HG03432 (cell line): ENCODE results near the gene OR4K1.
"Not testable (repeated sequence)": the region's sequence is repeated elsewhere in the genome, so short reads cannot be mapped to it uniquely, and the experiment has no call there.

Experiments used
- ATAC-seq: cut with Tn5 transposase; IDR thresholded peaks from one replicate; pipeline ENCODE4 v1.9.1; 2021; ENCODE audit warnings: mild to moderate bottlenecking, moderate library complexity; ENCODE audit not compliant: unreplicated experiment

Gene OR4K1, protein sequence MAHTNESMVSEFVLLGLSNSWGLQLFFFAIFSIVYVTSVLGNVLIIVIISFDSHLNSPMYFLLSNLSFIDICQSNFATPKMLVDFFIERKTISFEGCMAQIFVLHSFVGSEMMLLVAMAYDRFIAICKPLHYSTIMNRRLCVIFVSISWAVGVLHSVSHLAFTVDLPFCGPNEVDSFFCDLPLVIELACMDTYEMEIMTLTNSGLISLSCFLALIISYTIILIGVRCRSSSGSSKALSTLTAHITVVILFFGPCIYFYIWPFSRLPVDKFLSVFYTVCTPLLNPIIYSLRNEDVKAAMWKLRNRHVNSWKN

DNA sequence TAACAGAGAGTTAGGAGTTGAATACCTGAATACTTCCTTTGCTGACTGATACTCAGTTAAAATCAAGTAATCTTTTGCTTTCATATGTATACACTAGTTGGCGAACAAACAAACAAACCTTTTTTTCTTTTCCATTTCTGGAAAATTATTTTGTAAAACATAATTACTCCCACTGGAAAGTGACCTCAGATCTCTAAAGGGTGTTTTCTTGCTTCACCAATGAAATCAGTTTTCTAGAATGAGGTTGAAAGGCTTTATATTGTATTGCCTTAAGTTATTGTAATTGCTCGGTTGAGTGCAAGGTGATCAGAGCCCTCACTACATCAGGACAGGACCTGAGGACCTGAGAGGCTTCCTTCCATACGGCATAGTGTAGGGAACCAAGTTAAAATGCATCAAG lies at the start of gene OR4K1:
Gene OR4K1 (plus strand): TSS at position 301 of the 400 bp plus-strand sequence. CDS start 4,750 bp downstream, outside the sequence.
- ATAC-seq, result no peak

DNA sequence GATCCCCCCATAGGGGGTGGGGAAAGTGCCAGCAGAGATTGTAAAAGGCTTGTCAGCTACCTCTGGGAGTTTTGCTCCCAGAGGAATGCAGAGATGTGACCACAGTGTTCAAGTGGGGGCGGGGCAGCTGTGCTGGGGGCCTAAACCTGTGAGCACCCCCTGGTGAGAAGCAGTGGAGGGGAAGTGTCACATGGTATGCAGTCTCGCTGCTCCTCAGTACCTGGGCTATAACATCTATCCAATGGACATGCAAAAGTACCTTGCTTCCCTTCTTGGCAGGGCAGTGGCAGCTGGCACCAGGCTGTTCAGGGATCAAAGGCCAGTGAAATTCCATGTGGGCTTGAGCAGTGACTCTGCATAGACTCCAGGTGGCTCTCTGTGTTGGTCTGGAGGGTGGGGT lies 35.4 kb upstream of the OR4K1 start:
- no peak for ATAC-seq

DNA sequence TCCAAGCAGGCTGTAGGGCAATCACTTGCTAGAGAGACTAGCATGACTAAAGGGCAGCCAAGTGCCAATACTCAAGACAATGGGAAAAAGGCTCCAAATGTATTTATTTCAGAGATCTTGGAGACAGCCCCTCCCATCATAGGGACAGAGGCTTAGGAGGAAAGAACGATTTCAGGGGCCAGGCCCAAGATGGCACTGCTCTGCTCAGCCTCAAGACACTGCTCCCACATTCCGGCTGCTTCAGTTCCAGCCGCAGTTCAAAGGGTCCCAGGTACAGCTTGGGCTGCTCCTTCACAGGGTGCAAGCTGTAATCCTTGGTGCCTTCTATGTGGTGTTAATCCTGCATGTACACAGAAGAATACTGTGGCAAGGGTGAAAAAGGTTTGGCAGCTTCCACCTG lies 29.7 kb upstream of the OR4K1 start:
- ATAC-seq, result no peak

DNA sequence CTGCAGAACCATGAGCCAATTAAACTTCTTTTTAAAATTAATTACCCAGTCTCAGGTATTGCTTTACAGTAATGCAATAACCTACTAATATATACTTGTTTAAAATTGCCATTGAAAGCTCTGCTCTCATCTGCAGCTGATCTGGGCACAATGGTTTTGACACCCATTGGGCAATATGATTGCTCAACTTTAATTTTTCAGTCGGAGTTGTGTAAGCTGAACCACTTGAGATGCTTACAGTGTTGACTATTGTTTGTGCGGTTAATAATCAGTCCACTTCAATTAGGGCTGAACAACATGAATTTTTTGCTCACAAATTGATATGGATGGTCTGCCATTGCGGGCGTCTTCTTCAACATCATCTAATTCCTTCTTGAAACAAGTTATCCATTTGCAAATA lies 28.3 kb upstream of the OR4K1 start:
- ATAC-seq, result no peak

DNA sequence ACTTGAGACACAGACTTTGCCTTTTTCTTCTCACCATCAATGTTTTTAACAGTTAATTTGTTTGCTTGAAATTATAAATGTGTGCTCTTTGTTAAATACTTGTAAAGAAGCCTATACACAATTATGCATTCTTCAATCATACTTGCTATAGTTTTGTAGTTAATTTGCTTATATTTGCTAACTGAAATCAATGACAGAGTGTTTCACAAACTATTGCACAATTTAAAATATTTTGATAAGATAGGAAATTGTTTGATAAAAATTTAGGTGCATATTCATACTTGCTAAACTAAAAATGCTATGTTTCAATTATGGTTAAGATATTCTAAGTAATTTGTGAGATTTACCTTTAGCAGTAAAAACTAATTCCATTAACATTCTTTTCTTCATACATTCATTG lies 24.1 kb upstream of the OR4K1 start:
- ATAC-seq, result no peak

DNA sequence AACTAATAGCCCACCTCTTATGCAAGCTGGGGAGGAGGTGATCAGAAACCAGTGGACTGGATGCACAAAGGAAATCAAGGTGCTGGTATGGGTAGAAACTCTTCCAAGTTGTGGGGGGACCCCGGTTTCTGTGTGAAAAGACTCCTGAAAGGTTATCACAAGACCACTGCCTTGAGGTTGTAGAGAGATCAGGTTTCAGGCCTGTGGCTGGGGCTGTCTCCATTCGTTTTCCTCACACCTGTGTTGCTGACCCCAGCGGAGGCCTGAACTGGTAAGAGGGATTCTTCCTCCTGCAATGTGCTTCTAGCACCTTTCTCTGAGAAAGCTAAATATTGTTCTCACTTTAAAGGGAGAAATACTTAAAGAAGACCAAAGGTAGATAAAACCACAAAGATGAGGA lies 19.6 kb upstream of the OR4K1 start:
- no peak for ATAC-seq

DNA sequence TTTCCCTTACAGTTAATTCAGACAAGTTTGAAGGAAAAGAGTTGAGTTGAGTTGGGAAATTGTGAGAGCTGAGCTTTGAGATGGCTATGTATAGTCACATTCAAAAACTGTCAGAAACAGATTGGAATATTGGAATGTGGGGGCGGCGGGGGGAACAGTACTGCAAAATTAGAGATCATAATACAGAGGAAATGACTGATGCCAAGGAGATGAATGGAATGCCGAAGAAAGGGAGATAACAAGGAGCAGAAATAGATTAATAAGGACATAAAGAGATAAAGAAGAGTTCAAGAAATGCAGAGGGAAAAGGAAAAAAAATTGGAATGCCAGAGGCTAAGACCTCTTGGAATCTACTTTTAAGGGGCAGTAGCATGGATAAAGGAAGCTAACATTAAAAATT lies 13.5 kb upstream of the OR4K1 start:
- ATAC-seq, result no peak

DNA sequence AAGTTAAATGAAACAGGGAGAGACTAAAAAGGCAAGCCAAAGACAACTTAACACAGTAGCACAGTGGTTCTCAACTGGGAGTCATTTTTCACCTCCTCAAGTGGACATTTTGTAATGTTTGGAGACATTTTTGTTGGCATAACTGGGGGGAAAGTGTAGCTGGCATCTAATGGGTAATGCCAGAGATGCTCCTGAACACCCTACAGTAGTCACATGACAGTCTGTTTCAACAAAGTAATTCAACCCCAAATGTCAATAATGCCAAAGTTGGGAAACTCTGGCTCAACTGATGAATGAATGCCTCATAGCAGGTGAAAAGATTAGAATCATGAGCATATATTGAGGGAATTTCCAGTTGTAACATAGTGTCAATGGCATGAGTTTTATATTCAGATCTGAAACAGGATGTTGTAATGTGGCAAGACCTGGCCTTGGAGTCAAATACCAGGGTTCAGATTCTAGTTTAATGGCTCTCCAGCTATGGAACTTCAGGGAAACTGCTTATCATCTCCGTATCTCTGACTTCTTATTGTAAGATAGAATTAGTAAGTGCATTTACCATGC lies 12.7 kb upstream of the OR4K1 start:
- no peak for ATAC-seq

DNA sequence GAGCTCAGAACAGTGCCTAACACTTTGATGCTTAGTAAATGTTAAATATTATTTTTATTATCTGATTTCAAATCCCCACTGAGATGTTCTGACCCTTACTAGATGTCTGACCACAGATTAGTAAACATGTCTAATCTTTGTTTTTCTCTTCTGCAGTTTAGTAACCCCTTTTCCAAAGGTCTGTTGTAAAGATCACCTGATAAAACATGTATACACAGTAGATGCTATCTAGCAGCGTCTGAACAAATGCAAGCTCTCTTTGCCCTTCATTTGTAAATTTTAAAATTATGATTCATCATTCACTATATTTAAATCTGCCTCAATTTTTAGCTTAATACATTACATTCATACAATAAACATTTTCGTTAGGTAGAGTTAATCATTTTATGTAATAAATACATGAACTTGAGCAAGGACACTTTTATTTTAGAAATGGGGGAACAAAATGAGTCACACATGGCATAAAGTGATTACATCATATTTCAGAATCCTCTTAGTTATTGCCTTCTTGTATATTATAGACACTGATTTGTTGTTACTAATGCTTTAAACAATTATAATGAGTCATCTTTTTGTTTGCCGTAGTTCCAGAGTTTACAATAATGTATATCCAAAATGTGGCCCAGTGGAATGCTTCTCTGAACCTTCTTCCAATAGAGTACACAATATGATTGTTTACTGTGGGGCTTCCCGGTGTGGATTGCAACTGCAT lies 12.0 kb upstream of the OR4K1 start:
- ATAC-seq, result no peak

DNA sequence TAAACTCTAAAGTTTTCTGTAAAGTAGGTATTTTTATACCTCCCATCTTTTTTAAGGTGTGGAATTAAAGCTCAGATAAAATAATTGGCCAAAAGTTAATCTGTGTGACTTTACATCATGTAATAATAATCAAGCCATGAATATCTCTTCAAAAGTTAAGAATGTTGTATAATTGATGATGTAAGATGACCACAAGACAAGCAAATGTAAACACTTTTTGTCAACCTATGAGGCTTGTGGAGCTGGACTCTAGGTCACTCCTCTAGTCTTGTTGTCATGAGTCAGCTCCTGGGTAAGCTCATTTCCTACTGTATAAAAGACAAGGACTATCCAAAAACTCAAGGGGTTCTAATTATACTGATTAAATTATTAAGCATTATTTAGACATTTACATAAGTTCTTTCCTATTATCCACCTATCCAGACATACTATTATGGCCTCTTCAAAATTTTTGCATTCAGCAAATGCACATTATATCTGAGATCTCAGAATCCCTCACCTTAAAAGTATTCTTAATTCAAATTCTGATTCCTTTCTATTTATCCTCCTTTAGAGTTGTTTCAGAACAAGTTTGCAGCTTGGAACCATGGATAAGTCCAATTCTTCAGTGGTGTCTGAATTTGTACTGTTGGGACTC lies 10.6 kb upstream of the OR4K1 start, which contains the start of gene OR4K5:
Gene OR4K5 (plus strand): TSS at position 587 of the 637 bp plus-strand sequence. CDS start 0 bp downstream, at position 587.
- ATAC-seq, result no peak

DNA sequence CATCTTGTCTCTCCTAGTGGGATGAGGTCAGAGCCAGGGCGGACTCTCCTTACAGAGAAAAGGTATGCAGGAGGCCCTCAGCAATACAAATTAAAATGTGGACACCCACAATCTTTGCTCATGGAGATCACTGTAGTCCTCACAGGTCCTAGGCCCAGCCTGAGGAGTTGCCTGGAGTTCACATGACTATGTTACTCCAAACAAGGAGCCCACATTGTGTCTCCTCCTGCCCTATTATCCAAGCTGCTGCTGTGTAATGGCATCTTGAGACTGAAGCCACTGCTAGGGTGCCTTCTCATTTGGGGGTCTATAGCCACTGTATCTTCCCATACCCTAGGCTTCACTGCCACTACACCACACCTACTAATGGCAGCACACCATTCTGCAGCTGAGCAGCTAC lies 11.0 kb downstream of the OR4K1 start:
- no peak for ATAC-seq

DNA sequence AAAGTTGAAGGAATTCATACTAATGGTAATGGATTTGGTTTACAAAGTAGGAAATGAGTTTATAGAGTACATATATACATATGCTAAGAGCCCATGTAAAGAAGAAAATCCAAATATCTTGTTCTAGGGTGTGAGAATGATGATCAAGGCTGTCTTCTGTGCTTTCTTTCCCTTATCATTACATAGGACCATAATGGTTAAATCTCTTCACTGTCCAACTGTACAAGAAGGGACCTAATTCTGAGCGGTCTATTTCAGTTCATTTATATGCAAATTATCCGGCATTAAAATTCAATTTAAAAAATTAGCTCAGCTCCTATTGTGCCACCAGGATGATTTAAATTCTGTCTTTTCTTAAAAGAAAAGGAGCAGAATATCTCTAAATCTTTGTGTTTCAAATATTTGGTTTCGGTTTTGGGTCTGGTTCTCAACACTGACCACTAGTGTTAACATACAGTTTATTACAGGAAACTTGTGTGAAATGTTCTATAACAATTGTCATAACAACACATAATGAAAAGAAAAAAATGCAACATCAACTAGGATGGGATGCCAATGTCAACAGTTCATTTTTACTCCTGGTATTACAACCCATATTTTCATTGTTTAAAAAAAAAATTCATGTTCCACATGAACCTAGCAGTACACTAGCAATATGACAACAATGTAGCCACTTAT lies 16.8 kb downstream of the OR4K1 start:
- ATAC-seq, result no peak

DNA sequence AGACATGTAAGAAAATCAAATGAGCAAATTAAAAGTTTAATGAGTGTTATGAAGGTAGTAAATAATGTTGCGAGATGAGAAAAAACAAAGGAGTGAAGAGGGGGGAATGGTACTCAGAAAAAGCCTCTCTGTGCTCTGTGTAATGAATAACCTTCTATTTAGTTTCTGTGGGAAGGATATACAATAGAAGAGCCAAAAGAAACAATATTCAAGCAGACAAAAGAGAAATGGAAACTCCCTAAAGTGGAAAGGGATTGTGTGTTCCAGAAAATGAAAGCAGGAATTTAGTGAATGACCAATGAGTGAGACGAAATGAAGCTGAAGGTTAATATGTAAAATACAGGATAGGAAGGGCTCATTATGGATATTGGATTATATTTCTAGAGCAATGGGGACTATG lies 18.5 kb downstream of the OR4K1 start:
- ATAC-seq, result no peak

DNA sequence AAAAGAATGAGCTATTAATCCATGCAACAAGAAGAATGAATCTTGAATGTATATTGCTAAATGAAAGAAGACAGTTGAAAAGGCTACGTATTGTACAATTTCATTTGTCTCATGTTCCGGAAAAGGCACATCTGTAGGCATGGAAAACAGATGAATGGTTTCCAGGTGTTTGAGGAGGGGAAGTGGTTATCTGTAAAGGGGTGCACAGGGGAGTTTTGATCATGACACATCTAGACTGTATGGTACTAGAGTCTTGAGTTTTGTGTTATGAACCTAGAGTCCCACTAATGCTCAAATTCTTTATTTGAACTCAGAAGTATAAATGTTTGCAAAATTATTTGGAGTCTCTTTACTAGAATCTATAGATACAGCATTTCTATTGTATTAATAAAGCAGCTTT lies 39.0 kb downstream of the OR4K1 start:
- ATAC-seq, result not testable (repeated sequence)

DNA sequence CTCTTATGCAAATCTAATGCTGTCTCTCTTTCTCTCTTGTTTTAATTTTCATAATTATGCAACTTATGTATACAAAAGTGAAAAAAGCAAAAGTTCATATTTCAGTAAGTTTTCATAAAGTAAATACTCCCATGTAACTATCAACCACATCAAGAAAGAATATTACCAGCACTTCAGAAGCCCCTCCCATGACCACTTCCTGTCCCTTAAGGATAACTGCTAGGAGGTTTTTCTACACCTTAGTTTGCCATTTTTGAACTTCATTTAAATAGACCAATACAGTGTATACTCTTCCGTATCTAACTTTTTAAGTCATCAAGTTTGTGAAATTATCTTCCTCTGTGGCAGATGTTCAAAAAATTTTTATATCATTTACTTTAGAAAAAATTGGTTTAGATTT lies 44.1 kb downstream of the OR4K1 start:
- no peak for ATAC-seq

DNA sequence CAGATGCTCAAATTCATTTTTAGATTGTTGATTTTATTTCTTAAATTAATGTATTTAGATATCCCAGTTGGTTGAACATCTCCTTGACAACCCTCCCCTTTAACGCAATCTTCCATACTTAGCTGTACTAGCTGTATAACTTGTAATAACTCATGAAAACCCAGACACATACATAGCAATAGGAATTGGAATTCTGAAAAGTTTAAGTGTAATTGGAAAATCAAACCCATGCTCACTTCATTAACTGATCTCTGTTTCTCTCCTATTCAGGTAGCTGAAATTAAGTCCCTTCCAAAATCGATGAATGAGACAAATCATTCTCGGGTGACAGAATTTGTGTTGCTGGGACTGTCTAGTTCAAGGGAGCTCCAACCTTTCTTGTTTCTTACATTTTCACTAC lies 44.6 kb downstream of the OR4K1 start, which contains the start of gene OR4K15:
Gene OR4K15 (plus strand): TSS at position 301 of the 400 bp plus-strand sequence. CDS start 0 bp downstream, at position 301.
- ATAC-seq, result no peak
